Stimulated activated CD8-positive, alpha-beta memory T cell treated with anti-CD3 and anti-CD28 coated beads, Interleukin-4, amount 100 ng/mL, for 48 hours (primary cell): Measurements from ENCODE around the gene MED13.
"Not testable (repeated sequence)": the region's sequence is repeated elsewhere in the genome, so short reads cannot be mapped to it uniquely, and the experiment has no call there.

Source experiments
- DNase-seq: peaks from one replicate; pipeline ENCODE4 v3.0.0-alpha.2; 2020

MED13 gene

GRCh38 chr17:61894310-61894709 lies 170.8 kb downstream of the MED13 start:
- not testable (repeated sequence) for DNase-seq
